HG02759 (cell line): ENCODE measurements around the gene ELANE.

ENCODE experiments used
- ATAC-seq: cut with Tn5 transposase; IDR thresholded peaks from one replicate; pipeline ENCODE4 v1.9.1; 2021; ENCODE audit warnings: mild to moderate bottlenecking, moderate library complexity; ENCODE audit not compliant: unreplicated experiment

ELANE gene

GRCh38 chr19:852136-853013 lies at the start of gene ELANE:
ELANE (plus strand) TSS chr19:852303; CDS start chr19:852329, 26 bp downstream.
- no peak for ATAC-seq

GRCh38 chr19:802498-803098 lies 49.5 kb upstream of the ELANE start:
- ATAC-seq: no peak

- ATAC-seq: no peak
Measured at GRCh38 chr19:803099-803561, 49.0 kb upstream of the ELANE start.

DNA sequence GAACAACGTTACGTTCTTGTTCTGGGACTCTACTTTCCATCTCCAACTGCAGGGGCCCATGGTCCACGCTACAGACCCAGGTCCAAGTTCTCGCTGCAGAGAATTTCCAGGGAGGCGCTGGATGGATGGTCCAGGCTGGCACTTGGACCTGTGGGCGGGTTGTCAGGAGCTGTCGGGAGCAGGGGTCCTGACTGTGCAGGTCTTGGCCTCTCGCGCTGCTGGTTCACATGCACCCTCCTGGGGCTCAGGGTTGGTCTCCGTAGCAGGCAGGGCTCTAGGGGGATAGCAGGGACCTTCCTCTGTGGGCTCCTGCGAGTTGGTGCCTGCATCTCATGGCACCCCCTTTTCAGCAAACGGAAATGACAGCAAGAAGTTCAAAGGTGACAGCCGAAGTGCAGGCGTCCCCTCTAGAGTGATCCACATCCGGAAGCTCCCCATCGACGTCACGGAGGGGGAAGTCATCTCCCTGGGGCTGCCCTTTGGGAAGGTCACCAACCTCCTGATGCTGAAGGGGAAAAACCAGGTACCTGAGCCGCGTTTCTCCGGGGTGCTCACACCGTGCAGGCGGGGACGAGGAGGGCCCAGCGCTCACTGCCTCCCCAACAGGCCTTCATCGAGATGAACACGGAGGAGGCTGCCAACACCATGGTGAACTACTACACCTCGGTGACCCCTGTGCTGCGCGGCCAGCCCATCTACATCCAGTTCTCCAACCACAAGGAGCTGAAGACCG lies 48.3 kb upstream of the ELANE start:
- ATAC-seq: no peak

GRCh38 chr19:804419-805165 lies 47.5 kb upstream of the ELANE start:
- no peak for ATAC-seq

GRCh38 chr19:805166-805551 lies 46.9 kb upstream of the ELANE start:
- ATAC-seq: no peak

DNA sequence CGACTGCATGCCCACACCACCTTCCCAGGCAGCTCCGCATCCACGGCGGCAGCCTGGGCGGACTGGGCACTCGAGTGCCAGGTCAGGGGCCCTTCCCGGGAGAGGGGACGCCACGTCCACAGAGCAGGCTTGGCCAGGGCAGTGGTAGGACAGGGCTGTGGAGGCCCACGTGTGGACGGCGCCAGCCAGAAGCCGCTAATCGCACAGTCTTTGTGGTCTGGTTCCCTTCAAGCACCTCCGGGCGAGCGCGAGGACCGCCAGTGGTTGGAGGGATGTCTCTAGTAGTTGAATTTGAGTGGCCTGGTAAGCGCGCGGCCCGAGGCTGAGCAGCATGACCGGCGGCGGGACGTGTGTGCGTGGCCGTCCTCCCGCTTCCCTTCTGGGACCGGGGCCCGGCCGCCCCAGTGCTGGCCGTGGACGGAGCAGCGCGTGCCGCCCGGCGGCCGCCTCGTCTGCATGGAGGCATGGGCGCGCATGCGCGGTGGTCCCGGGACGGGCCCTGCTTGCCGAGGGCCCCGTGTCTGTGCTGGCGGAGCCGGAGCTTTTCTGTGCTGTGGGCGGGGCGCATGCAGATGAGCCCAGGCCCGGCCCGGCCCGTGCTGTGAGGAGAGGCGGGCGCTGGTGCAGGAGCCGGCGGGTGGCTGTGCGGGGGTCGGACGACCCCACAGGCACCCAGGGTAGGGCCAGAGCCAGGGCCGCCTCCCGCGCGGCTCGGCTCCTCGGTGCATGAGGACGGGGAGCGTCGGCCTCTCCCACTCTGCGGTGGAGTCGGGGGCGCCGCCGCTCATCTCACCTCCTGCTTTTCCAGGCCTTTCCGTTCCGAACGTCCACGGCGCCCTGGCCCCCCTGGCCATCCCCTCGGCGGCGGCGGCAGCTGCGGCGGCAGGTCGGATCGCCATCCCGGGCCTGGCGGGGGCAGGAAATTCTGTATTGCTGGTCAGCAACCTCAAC lies 46.2 kb upstream of the ELANE start:
- ATAC-seq: no peak

GRCh38 chr19:806815-807421 lies 45.2 kb upstream of the ELANE start:
- no peak for ATAC-seq

DNA sequence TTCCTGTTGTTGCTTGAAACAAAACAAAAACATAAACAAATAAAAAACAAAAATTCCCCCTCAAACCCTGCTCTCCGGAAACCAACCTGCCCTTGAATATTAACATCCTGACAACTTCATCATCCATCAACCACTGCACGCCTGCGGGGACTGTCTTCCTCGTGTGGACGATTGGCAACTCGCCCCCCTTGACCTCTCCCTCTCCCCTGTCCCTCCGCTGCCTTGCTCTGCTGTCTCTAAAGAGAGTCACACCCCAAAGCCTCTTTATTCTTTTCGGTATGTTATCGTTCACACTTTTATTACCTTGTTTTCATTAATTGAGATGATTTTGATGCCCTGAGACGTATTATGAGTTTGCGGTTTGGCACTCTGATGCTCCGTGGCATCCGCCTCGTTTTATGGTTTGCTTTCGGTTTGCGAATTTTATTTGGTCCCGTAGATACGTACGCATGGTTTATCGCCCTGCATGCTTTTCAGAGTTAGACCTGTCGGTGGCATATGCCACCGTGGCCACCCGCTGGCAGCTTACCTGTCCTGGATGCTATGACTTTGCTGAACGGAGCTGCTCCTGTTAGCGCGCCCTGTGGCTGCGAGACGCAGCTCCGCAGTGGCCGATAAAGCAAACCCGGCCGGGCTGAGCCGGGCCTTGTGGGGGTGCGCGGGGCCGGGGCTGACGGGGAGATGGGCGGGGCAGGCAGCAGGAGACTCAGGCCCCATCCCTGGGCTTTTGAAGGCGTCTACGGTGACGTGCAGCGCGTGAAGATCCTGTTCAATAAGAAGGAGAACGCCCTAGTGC lies 44.3 kb upstream of the ELANE start:
- no peak for ATAC-seq

- ATAC-seq: no peak
Measured at GRCh38 chr19:808423-808775, 43.7 kb upstream of the ELANE start.

DNA sequence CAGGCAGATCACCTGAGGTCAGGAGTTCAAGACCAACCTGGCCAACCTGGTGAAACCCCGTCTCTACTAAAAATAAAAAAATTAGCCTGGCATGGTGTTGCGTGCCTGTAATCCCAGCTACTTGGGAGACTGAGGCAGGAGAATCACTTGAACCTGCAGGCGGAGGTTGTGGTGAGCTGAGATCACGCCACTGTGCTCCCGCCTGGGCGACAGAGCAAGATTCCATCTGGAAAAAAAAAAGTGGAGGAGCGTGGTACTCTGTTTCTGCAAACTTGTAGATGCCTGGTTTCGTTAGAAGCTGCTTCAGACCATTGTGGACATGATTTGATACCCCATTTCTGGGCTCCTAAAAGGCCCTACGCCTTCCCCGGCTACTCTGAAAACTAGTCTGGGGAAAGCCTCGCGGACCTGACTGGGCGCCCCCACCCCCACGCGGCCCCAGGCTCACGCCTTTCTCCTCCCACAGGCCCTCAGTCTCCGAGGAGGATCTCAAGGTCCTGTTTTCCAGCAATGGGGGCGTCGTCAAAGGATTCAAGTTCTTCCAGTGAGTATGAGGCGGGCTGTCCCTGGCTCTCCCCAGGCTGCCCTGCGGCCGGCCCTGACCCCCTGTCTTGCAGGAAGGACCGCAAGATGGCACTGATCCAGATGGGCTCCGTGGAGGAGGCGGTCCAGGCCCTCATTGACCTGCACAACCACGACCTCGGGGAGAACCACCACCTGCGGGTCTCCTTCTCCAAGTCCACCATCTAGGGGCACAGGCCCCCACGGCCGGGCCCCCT lies 41.8 kb upstream of the ELANE start:
- ATAC-seq: no peak

GRCh38 chr19:810883-811489 lies 41.1 kb upstream of the ELANE start:
- ATAC-seq: no peak

GRCh38 chr19:811506-812048 lies 40.5 kb upstream of the ELANE start:
- ATAC-seq: no peak

GRCh38 chr19:812049-812746 lies 39.9 kb upstream of the ELANE start:
- no peak for ATAC-seq

DNA sequence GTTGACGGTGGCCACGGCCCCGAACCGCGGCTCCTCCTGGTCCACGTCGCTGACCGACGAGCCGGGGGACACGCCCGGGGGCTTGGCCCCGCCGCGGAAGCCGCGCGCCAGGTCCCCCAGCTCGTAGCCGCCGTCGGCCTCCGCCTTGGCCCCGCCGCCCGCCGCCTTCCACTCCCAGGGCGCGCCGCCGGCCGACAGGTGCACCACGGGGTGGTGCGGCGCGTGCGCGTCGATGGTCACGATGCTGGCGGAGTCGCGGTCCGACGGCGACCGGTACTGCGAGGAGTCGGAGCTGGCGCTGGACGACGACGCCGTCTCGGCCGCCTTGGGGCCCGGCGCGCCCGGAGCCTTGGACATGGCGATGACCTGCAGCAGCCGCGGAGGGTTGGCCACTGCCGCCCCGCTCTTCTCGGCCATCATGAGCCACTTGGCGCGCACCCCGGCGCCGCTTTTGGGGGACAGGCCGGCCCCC lies 39.3 kb upstream of the ELANE start:
- ATAC-seq: no peak
